ENCODE measurements around the gene KLHL40. TPM values are rescaled to one million over a fixed set of nuclear protein-coding genes. Genes with fewer than 3 reads are reported as not detected.

Gene KLHL40
- total and polyA plus RNA-seq, 2 donors (not counting 1 experiment from before 2014, with no cell fraction given): not detected

DNA sequence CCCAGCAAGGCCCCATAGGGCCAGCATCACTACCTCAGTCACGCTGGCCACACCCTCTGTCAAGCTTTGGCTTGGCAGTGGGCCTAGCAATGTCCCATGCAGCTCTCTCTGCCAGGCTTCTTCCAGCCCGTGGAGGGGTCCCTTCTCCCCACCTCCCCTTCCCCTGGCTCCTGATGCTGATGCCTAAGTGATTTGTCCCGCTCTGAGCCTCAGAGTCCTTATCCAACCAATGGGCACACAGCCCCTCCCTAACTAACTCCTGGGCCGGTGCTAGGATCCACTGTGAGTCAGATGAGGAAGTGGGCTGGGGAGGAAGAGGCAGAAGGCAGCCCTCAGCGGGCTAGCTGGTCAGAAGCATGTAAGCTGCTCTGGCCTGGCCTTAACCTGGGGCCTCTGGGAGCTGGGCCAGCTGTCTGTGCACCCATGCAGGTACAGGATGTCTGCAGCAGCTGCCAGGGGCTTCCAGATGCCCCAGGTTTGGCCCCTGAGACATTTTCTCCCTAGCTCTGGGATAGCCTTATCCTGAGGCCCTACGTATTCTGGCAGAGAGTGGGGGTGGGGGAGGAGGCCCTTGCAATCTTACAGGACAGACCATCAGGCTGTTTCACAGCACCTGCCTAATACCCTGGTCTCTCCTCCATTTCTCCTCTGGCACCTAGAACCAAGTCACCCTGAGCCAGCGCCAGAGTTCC, 32.6 kb upstream of the KLHL40 start:
- H3K9me3 Mint-ChIP-seq (ENCODE audit: insufficient read depth): no peaks in the 10 kb centered on the region
- peaks cover 25 to 30% of the 10 kb centered on the region in 2 donors for H3K4me1 ChIP-seq (ENCODE audit: control insufficient read depth in 2 of 2, insufficient read depth in 2 of 2, low read length in 2 of 2)
- CTCF ChIA-PET: interaction anchor here (1.0 to 1.4 kb wide), 6 partner anchors 11 to 107 kb away, joined by 3 to 5 read pairs (median 4); no protein-coding TSS in a partner anchor
- peak overlapping the region; percentile 41 for H3K27ac Mint-ChIP-seq
- H2AFZ ChIP-seq (ENCODE audit: insufficient read depth, low read depth, low read length, poor library complexity, severe bottlenecking): peak overlapping the region; percentile 20
- H3K79me2 ChIP-seq (ENCODE audit: control insufficient read depth, insufficient read depth, low read length): no peaks in the 10 kb centered on the region
- 31% methylated on average over 5 of the region's 7 CpGs for WGBS (ENCODE audit: insufficient coverage)
- DNase-seq: peak; percentile 37
- H4K20me1 ChIP-seq (ENCODE audit: control insufficient read depth, insufficient read depth, low read length, poor library complexity, severe bottlenecking): no peaks in the 10 kb centered on the region
- H3K9ac ChIP-seq (ENCODE audit: low read length): no peak overlapping the region
- peaks cover 0 to 21% (median 1%) of the 10 kb centered on the region in 4 experiments for H3K27me3 ChIP-seq (replicated peaks in 1 of 4; ENCODE audit: control extremely low read depth in 1 of 4, control insufficient read depth in 3 of 4, insufficient read depth in 4 of 4, low read length in 3 of 4)
- peak overlapping the region; percentile 86 for H3K4me3 Mint-ChIP-seq
- peak; percentile 46 for ATAC-seq (ENCODE audit: low read depth)
- H3K36me3 ChIP-seq (replicated peaks in 1 of 2; ENCODE audit: control extremely low read depth in 1 of 2, control insufficient read depth in 1 of 2, extremely low read depth in 1 of 2, insufficient read depth in 2 of 2, low read length in 1 of 2): peaks cover 0 to 7% of the 10 kb centered on the region in 2 experiments
- no peak overlapping the region for H3K4me3 ChIP-seq (ENCODE audit: control extremely low read depth in 1 of 5, extremely low read depth in 1 of 5, insufficient read depth in 1 of 5, low read depth in 2 of 5, low read length in 4 of 5)
- POLR2A ChIA-PET: interaction anchor here (0.7 to 0.9 kb wide), 2 partner anchors 10 to 61 kb away, joined by 3 read pairs; no protein-coding TSS in a partner anchor
- H3K9me3 ChIP-seq (ENCODE audit: control extremely low read depth in 1 of 3, control insufficient read depth in 2 of 3, insufficient read depth in 1 of 3, low read length in 2 of 3): peaks cover 0 to 4% (median 0%) of the 10 kb centered on the region in 3 donors
- TF ChIP-seq, protein P1, sequence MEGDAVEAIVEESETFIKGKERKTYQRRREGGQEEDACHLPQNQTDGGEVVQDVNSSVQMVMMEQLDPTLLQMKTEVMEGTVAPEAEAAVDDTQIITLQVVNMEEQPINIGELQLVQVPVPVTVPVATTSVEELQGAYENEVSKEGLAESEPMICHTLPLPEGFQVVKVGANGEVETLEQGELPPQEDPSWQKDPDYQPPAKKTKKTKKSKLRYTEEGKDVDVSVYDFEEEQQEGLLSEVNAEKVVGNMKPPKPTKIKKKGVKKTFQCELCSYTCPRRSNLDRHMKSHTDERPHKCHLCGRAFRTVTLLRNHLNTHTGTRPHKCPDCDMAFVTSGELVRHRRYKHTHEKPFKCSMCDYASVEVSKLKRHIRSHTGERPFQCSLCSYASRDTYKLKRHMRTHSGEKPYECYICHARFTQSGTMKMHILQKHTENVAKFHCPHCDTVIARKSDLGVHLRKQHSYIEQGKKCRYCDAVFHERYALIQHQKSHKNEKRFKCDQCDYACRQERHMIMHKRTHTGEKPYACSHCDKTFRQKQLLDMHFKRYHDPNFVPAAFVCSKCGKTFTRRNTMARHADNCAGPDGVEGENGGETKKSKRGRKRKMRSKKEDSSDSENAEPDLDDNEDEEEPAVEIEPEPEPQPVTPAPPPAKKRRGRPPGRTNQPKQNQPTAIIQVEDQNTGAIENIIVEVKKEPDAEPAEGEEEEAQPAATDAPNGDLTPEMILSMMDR (IDR thresholded peaks at IDR 0.05): no peak
- no peak for TF ChIP-seq EZH2 (IDR thresholded peaks at IDR 0.05; ENCODE audit: borderline replicate concordance, insufficient read depth, low read depth, low read length, poor library complexity, severe bottlenecking)
- peak overlapping the region; percentile 28 for H3K4me2 ChIP-seq (replicated peaks; ENCODE audit: low read depth, low read length, poor library complexity, severe bottlenecking)
- H3K27ac ChIP-seq (ENCODE audit: low read length in 2 of 2): no peak overlapping the region
- H3K4me1 Mint-ChIP-seq: peaks cover 21% of the 10 kb centered on the region
- peaks cover 7% of the 10 kb centered on the region for H3K27me3 Mint-ChIP-seq
- intact Hi-C loops (cut with micrococcal nuclease): no loop called here

DNA sequence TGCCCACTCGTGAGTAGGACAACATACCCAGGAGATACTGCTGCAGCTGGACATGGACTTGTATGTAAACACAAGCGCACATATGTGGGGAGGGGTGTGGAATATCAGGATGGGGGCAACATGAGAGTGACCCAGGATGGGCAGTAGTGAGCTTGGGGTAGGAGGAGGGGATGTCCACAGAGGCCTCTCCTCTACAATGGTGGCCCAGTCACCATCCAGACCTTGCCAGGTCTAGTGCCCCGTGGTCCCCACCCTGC, 32.1 kb upstream of the KLHL40 start:
- no peaks in the 10 kb centered on the region for H4K20me1 ChIP-seq (ENCODE audit: control insufficient read depth, insufficient read depth, low read length, poor library complexity, severe bottlenecking)
- Mint-ChIP-seq H3K27me3 (peaks cover 7% of the 10 kb centered on the region), H3K4me1 (peaks cover 21% of the 10 kb centered on the region), H3K9me3 (ENCODE audit: insufficient read depth) (no peaks in the 10 kb centered on the region), H3K27ac (peak overlapping the region; percentile 41), H3K4me3 (peak overlapping the region; percentile 86)
- no peak overlapping the region for H3K4me3 ChIP-seq (ENCODE audit: control extremely low read depth in 1 of 5, extremely low read depth in 1 of 5, insufficient read depth in 1 of 5, low read depth in 2 of 5, low read length in 4 of 5)
- ChIA-PET CTCF (interaction anchor here (1.1 to 1.4 kb wide), 2 partner anchors 17 to 107 kb away, joined by 3 to 5 read pairs; no protein-coding TSS in a partner anchor), POLR2A (no interaction called here)
- ATAC-seq (ENCODE audit: low read depth) (no peak), DNase-seq (no peak)
- H3K4me2 ChIP-seq (replicated peaks; ENCODE audit: low read depth, low read length, poor library complexity, severe bottlenecking): peak overlapping the region; percentile 88
- H3K27me3 ChIP-seq (replicated peaks in 1 of 4; ENCODE audit: control extremely low read depth in 1 of 4, control insufficient read depth in 3 of 4, insufficient read depth in 4 of 4, low read length in 3 of 4): peaks cover 0 to 21% (median 1%) of the 10 kb centered on the region in 4 experiments
- peaks cover 0 to 2% of the 10 kb centered on the region in 2 experiments for H3K36me3 ChIP-seq (replicated peaks in 1 of 2; ENCODE audit: control extremely low read depth in 1 of 2, control insufficient read depth in 1 of 2, extremely low read depth in 1 of 2, insufficient read depth in 2 of 2, low read length in 1 of 2)
- H3K9ac ChIP-seq (ENCODE audit: low read length): no peak overlapping the region
- H3K79me2 ChIP-seq (ENCODE audit: control insufficient read depth, insufficient read depth, low read length): no peaks in the 10 kb centered on the region
- H3K4me1 ChIP-seq (ENCODE audit: control insufficient read depth in 2 of 2, insufficient read depth in 2 of 2, low read length in 2 of 2): peaks cover 25 to 30% of the 10 kb centered on the region in 2 donors
- WGBS (ENCODE audit: insufficient coverage): 86% methylated on average over 3 of the region's 3 CpGs
- no peak for TF ChIP-seq EZH2 (IDR thresholded peaks at IDR 0.05; ENCODE audit: borderline replicate concordance, insufficient read depth, low read depth, low read length, poor library complexity, severe bottlenecking)
- TF ChIP-seq, protein P1 (IDR thresholded peaks at IDR 0.05): no peak
- peaks cover 0 to 4% (median 0%) of the 10 kb centered on the region in 3 donors for H3K9me3 ChIP-seq (ENCODE audit: control extremely low read depth in 1 of 3, control insufficient read depth in 2 of 3, insufficient read depth in 1 of 3, low read length in 2 of 3)
- intact Hi-C loops (cut with micrococcal nuclease): no loop called here
- H3K27ac ChIP-seq (ENCODE audit: low read length in 2 of 2): no peak overlapping the region
- no peak overlapping the region for H2AFZ ChIP-seq (ENCODE audit: insufficient read depth, low read depth, low read length, poor library complexity, severe bottlenecking)

All from B cell (primary cell).